ENCODE data around the gene PIK3CD. TPM values are rescaled to one million over a fixed set of nuclear protein-coding genes. Genes with fewer than 3 reads are reported as not detected.

The PIK3CD gene
- 11.6 and 15.2 TPM in 2 replicates for total RNA-seq (2014; rRNA removed; shearing (Covaris generic))
- 10.8 and 13.0 TPM in 2 replicates for polyA plus RNA-seq (2015; cell fraction: cytosol; rRNA removed)
- polyA plus RNA-seq (2015; cell fraction: nucleus; rRNA removed): 16.6 and 20.1 TPM in 2 replicates

DNA sequence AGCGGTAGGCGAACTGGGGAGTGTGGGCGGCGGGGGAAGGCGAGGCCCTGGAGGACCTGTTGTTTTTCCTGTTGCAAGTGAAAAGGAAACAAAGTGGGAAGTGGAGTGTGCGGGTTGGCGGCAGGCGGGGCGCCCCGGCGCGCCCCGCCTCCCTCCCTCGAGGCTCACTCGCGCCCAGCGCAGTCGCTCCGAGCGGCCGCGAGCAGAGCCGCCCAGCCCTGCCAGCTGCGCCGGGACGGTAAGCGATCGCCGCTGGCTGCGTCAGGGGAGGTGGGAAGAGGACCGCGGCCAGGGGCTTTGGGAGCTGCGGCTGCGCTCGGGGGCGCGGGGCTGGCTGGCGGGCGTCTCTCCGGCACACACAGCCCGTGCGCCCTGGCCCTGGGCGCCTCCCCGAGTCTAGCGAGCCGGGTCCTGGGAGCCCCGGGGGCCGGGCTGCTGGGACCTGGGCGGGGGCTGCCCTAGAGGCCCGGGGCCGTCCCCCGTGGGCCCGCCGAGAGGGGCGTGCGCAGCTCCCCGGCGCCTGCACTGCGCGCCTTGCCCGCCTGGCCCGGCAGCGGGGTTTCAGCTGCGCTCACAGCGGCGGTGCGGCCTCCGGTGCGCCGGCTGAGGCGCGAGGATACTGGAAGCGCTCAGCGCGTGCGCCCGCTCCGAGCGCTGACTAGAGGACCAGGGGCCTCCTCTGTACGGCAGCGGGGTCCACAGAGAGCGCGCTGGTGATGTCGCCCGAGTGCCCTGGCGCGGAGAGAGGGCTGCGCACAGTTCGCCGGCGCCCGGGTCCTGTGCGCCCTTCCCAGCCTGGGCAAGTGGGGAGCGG, at the start of gene PIK3CD:
PIK3CD (plus strand) TSS at position 167 of the 814 bp plus-strand sequence. CDS start 58,725 bp downstream, outside the sequence.
- no peak for DNase-seq (ENCODE audit: low read depth)

DNA sequence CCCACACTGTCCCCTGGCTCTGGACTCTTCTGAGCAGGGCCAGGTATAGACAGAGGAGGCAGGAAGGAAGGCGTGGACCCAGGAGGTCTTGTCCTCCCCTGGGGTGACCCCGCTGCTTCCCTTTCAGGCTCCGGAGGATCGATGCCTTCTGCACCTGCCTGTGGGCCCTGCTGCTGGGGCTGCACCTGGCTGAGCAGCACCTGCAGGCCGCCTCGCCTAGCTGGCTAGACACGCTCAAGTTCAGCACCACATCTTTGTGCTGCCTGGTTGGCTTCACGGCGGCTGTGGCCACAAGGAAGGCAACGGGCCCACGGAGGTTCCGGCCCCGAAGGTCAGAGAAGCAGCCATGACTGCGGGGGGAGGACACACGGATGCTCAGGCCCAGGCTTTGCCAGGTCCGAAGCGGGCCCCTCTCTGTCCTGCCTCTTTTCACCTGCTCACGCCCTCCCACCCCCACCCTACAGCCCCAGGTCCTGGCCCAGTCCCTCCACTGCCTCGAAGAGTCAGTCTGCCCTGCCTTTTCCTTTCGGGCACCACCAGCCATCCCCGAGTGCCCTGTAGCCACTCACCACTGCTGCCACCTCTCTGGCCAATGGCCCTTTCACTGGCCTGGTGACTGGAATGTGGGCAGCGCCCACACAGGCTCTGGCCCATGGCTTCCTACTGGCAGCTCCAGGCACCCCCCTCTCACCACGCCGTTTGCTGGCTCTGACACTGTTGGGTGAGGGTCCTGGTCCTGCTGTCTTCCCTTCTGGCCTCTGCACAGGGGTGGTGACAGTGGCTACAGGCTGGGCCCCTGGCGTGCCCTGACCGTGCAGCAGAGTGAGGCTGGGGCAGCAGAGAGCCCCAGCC, 49.4 kb upstream of the PIK3CD start:
- DNase-seq (ENCODE audit: low read depth): no peak

DNA sequence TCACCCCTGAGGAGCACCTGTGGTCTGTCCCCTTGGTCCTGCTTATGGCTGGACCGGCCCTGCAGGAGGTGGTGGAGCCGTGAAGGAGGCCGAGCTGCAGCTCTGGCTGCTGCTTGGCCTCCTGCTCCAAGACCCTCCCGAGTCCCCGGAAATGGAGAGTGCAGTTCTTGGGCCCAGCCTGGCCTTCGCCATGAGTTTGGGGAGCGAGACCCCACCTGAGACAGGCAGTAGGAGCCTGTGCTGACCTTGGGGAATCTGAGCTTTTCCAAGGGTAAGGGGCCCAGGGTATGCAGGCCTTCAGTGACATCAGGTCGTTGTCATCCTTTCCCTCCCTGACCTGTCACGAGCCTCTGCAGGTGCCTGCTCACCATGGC, 48.8 kb upstream of the PIK3CD start:
- DNase-seq (ENCODE audit: low read depth): no peak

DNA sequence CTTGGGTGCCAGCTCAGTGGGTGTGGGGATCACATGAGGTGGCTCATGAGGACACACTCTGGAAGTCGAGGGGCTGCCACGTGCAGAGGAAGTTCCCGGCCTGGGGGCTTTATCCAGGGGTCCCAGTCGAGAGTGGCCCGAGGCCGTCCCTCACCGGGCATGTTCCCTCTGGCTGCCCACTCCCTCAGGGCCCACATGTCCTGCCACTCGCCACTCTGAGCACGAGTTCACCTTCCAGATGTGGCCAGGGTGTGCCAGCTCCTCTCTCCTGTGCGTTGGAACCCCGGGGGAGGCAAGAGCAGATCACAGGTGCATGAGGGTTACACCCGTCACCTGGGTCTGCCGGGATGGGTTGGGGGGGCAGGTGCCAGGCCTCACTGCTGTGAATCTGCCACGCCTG, 48.2 kb upstream of the PIK3CD start:
- no peak for DNase-seq (ENCODE audit: low read depth)

DNA sequence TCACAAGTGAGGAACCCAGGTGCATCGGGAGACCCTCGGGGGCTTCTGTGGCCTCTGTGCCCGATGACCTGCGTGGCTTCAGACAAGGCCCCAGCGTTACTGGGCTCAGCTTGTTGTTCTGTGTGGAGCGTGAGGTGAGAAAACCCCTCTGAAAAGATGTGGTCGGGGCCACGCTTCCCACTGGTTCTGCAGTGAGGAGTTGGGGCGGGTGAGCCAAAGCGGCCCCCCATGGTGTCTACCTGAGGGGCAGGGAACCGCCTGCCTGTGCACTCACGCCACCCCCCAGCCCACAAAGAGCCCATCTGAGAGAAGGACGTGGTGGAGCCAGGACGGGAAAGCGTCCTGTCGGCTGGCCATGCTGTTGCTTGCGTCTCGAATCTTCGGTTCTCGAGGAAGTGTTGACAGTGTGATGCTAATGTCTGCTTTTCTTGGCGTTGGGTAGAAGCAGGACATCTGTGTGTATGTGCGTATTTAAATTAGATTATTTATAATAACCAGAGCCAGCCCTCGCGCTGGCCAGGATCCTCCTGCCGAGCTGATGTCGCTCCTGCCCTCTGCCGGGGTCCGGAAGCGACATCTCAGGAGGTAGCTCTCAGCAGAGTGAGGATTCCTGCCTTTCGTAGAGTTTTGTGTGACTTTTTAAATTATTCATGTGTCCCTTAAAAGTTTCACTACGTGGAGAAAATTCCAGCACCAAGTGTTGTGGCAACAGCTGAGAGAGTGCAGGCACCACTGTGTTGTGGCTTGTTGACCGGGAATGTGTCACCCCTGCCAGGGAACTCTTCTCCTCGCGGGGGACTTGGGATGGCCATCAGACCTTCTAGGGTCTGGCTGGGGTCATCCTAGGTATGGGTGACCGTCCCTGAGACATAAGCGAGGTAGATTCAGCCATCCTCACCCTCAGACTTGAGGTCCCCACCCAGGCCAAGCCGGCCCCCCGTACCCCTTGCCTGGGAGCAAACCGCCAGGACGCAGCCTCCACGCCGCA, 47.5 kb upstream of the PIK3CD start:
- no peak for DNase-seq (ENCODE audit: low read depth)

DNA sequence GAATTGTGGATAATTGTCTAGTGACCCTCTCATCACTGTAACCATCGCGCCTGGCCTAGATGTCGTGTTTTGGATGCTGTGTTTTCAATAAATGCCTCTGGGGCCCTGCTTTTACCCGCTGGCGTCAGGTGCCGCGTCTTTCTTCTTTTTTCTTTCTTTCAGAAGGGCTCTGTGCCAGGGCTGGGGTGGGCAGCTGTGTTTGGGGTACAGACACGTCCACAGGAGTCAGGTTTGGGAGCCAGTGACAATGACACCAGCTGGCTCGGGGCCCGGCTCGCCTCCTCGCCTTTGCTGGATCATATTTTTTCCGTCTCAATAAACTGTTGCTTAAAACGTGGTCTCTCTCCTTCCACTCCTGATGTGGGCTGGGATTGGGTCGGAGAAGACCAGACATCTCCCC, 46.7 kb upstream of the PIK3CD start:
- no peak for DNase-seq (ENCODE audit: low read depth)

DNA sequence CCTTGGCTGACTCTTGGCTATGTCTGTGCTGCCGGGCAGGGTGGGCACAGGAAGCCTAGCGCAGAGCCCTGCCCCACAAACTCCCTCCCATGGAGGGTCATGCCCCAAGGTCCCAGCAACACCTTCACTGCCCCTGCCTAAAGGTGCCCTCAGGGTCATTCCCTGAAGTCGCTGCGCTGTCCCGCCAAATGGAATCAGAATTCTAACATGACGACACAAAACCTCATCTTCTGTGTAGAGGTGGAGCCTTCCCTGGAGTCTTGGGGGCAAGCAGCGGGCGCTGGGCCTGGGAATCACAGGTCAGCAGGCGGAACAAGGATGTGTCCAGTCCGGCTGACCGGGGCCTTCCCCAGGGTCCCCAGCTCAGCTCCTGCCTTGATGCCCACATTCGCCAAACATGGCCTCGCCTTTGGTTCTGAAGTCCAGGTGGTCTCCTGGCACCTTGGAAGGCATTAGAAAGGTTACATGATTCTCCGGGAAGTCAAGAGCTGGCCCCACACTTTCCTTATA, 45.5 kb upstream of the PIK3CD start:
- DNase-seq (ENCODE audit: low read depth): no peak

DNA sequence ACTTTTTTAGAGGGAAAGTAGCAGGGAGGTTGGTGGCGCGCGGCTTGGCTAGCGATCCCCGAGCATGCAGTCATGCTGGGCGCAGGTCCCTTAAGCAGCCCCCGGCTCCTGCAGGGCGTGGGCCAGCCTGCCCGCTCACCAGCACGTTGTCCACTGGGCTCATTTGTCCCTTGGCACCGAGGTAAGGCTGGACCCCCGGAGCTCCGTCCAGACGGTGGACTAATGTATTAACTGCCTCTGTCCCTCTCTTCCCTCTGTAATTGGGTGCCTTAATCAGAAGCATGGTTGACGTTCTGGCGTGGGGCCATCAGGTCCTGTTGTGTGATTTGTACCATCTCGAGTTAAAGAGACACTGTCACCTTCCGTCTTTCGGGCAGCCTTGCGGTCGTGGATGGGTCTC, 45.1 kb upstream of the PIK3CD start:
- DNase-seq (ENCODE audit: low read depth): no peak

DNA sequence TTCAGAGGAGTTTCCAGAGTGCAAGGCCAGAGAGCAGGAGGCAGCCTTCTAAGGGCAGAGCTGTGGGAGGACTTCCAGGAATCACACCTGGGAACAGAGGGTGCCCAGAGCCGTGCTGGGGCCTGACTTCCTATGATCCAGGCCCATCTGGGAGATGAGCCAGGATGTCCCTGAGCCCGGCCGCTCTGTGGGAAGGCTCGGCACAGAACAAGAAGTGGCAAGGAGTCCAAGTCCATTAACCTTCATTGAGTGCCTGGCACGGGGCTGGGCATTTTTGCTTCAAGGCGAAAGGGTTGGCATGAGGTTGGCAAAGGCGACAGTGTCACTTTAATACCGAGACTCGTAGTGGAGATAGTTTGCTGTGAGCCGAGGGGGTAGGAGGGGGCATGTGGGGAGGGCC, 44.6 kb upstream of the PIK3CD start:
- no peak for DNase-seq (ENCODE audit: low read depth)

DNA sequence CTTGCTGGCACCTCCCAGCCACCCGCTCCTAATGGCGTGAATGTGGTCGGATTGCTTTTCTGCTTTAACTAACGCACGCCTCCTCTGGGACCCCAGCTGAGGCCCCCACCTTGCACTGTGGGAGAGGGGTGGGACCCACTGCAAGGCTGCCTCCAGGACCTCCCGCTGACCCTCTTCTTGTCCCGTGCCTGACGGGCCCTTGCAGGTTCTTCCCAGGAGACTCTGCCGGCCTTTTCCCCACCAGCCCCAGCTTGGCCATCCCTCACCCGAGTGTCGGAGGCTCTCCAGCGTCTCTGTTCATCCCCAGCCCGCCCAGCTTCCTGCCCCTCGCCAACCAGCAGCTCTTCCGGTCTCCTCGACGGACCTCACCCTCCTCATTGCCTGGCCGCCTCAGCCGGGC, 44.2 kb upstream of the PIK3CD start:
- DNase-seq (ENCODE audit: low read depth): no peak

DNA sequence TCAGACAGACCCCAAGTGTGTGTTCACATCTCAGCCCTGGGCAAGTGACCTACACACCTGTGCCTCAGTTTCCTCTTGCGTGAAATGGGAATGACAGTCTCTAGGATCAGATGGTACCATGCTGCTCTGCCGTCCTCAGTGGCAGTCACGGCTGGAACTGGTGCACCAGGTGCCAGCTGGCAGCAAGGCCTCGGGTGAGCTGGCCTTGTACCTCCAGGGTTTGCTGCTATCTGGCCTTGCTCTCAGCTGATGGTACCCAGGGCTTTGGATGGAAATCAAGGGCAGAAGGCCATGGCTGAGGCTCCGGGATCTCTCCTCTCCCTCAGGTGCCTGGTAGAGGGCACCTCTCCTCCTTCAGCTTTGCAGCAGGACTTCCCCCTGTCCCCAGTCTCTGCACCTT, 41.5 kb upstream of the PIK3CD start:
- no peak for DNase-seq (ENCODE audit: low read depth)

DNA sequence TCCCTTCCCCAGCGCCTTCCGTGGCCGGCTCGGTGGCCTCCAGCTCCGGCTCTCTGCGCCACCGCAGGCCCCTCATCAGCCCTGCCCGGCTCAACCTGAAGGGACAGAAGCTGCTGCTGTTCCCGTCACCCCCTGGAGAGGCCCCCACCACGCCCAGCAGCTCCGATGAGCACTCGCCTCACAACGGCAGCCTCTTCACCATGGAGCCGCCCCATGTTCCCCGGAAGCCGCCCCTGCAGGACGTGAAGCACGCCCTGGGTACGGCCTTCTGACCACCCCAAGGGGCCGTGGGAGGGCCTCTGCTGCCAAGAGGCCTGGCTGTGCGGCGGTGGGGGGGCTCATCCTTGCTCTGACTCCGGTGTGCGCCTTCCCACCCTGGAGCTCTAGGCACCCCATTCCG, 41.0 kb upstream of the PIK3CD start:
- DNase-seq (ENCODE audit: low read depth): no peak

DNA sequence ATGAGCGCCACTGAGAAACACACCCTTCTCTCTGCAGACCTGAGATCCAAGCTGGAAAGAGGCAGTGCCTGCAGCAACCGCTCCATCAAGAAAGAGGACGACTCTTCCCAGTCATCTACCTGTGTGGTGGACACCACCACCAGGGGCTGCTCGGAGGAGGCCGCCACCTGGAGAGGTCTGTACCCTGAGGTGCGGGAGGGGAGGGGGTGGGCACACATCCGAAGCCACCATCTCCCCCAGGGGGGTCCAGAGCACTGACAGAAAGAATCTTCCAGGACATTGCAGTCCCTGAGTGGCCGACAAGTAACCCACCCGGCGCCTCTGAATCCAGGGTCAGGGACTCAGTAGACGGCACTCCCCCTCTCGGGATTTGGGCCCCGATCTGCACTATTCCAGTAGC, 39.8 kb upstream of the PIK3CD start:
- DNase-seq (ENCODE audit: low read depth): no peak

DNA sequence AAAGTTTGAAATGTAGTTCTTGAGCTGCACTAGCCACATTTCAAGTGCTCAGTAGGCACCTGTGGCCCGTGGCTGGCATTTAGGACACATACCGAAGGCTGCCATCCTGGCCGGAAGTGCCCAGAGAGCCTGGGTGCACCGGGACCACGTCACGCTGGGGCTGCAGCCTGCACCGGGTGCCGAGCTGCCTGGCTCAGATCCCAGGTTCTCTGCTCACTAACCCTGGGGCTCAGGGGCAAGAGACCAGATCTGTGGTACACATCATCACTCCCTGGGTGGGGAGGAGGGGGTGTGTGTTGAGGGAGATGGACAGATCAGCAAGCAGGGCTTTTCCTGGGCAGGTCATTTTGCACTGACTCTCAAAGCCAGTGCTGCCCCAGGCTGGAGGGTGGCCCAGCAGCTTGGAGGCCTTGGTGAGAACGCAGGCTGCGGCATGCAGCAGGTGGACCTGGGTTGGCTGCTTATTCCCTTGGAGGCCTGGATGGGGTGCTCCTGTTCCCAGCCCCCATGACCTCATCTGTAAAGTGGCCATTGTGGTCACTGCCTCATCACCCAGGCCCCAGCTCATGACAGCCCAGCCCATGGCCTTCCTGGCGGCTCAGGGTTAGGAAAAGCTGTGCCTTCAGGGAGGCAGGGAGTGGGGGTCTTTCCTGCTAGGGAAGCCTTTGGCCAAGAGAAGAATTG, 39.2 kb upstream of the PIK3CD start:
- no peak for DNase-seq (ENCODE audit: low read depth)

DNA sequence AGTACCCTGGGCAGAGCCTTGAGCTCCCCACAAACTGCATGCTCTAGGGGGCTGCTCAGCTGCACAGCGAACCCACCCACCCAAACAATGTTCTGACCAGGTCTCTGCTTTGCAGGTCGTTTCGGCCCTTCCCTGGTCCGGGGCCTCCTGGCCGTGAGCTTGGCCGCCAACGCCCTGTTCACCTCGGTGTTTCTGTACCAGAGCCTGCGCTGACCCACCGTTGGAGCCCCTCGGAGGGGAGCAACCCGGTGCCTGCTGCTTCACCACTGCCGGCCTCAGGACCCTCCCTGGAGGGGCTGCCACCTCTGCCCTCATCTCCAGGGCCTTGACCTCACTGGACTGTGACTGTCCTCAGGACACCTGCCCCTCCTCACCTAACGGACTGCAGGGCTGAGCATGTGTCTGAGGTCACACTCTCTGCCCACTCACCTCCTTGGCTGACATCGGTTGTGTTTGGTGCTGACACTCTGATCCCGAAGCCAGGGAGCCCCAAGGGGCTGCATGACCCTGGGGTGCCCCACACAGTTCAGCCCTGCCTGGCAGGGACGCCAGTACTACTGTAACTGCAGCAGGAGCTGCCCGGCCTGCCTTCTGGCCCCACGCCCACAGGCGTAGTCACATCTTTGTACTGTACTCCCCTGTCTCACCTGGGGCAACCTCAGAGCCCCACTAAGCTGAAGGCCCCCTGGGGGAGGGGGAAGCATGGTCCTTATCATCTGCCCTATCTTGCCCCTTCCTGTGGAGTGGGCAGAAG, 38.5 kb upstream of the PIK3CD start:
- no peak for DNase-seq (ENCODE audit: low read depth)

DNA sequence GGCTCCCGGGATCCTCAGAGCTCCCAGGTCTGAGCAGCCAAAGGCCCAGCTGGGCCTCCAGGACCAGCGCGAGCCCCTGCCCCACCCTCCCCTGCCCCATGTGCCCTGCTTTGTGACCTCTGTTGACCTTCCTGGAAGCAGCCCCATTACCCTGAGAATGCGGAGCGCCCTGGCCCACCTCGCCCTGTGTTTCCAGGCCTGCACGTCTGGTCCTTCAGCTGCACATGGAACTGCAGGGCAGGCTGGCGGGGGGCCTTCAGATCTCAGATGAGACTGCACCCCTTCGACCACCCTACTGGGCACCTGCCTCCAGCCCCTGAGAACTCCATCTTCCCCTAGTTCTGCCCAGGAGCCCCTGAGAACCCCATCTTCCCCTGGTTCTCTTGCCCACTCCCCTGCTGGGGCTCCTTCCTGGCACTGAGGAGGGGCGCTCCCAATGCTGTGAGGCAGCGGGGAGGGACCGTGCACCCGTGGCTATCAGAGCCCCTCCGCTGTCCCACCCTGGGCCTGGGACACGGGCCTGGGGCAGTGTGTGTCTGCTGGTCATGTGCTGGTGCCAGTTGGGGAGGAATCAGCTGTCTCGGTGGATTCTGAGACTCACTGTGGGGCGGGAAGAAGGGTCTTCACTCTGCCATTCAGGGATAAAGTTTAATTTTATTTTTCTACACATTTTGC, 37.8 kb upstream of the PIK3CD start:
- no peak for DNase-seq (ENCODE audit: low read depth)

DNA sequence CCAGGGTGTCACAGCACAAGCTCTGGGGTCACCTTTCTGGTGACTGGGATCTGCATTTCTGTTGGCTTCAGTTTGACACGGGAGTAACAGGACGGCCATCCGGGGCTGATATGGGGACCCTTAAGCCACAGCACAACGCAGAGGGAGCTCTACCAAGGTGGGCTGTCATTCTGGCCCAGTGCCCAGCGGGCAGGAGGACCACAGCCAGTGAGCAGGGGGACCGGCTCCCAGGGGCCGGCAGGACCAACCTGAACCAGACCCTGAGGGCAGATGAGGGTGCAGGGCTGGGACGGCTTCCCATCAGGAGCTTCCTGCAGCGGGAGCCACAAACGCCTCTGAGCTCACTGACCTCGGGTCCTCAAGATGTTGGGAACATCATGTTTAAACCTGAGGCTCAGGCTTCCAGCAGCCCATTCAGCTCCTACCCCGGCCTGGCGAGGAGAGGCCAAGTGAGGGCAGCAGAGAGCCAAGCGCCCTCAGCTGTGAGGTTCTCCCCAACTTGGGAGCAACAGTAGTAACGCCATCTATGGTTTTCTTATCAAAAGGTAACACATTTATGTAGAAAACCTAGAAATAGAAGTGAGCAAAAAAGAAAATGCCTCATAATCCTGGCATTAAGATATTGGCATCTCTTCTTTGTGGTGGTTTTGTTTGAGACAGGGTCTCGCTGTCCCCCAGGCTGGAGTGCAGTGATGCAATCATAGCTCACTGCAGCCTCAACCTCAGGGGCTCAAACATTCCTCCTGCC, 36.0 kb upstream of the PIK3CD start:
- DNase-seq (ENCODE audit: low read depth): peak; percentile 57

Measured in HT1080 (cell line).